Heart right ventricle (tissue), 16 donors: ENCODE data around the gene SYCP2. TPM values are rescaled to one million over a fixed set of nuclear protein-coding genes. Genes with fewer than 3 reads are reported as not detected.

Experiments
- ATAC-seq, 8 donors: fragments of 200-7000 bp; cut with Tn5 transposase; one replicate each; pipeline ENCODE4 v1.9.1; 2020; ENCODE audit warnings: mild to moderate bottlenecking in 8 of 8, moderate library complexity in 8 of 8, moderate number of reproducible peaks in 1 of 8
- DNase-seq, 2 donors: peaks; one replicate each; pipeline ENCODE4 v3.0.0-alpha.2; 2020
- H3K27ac ChIP-seq, 10 donors: fragments of 200-600 bp; sonication (generic) in 2 of 10; one replicate each; pipeline versions ENCODE4 v1.5.0 to v1.8.0; 2020 to 2022; ENCODE audit warnings: mild to moderate bottlenecking in 3 of 10
- H3K27me3 ChIP-seq, 7 donors: fragments of 200-600 bp; one replicate each; pipeline ENCODE4 v1.8.0; 2021 to 2022; ENCODE audit warnings: mild to moderate bottlenecking in 2 of 7
- H3K36me3 ChIP-seq, 9 donors: fragments of 200-600 bp; sonication (generic) in 1 of 9; one replicate each; pipeline versions ENCODE4 v1.5.0 to v1.8.0; 2020 to 2022; ENCODE audit warnings: mild to moderate bottlenecking in 2 of 9
- H3K4me1 ChIP-seq, 9 donors: fragments of 200-600 bp; sonication (generic) in 1 of 9; one replicate each; pipeline versions ENCODE4 v1.5.0 to v1.8.0; 2020 to 2022; ENCODE audit warnings: mild to moderate bottlenecking in 4 of 9
- H3K4me3 ChIP-seq, 10 donors: fragments of 200-600 bp; sonication (generic) in 2 of 10; one replicate each; pipeline versions ENCODE4 v1.5.0 to v1.8.0; 2020 to 2022; ENCODE audit warnings: mild to moderate bottlenecking in 7 of 10, moderate library complexity in 2 of 10
- H3K9me3 ChIP-seq, 11 donors: fragments of 200-600 bp in 10 of 11; sonication (generic) in 2 of 11; one replicate each; pipeline versions ENCODE4 v1.5.0 to v1.8.0; 2013 to 2022; ENCODE audit warnings: mild to moderate bottlenecking in 2 of 11, control low read depth in 1 of 11, moderate library complexity in 1 of 11
- CTCF ChIP-seq, 9 donors: fragments of 200-600 bp; sonication (generic) in 2 of 9; IDR thresholded peaks; one replicate each; pipeline versions ENCODE4 v1.5.0 to v1.8.0; 2021 to 2022; ENCODE audit warnings: antibody characterized with exemption in 9 of 9, mild to moderate bottlenecking in 5 of 9, moderate library complexity in 1 of 9
- WGBS, 2 donors: extraction: QIAGEN DNeasy Blood & Tissue Kit; methylation state at CpG; one replicate each; pipeline ENCODE4 v1.1.7; 2013; ENCODE audit warnings: inconsistent platforms in 1 of 2; 5-methylcytosine and 5-hydroxymethylcytosine counted together
- intact Hi-C, 10 donors: fragments of 100-400 bp; cut with DNase I; formaldehyde crosslinking; loops; one replicate each; pipeline versions ENCODE4 v1.11.1 to v1.14.2; 2022
- polyA plus RNA-seq, 2 donors: library from polyadenylated mRNA; stranded (reverse); fragments of 200-250 nt; gene quantifications; one replicate each; pipeline ENCODE4 v1.2.3, GENCODE V29; 2013
- total RNA-seq, 10 donors: library from RNA; stranded (reverse); fragmentation: NEBNext Ultra II Directional in 3 of 10; extraction: Animal tissue kit (Norgen Biotek cat#: 25700) in 3 of 10; gene quantifications; one replicate each; pipeline versions ENCODE4 v1.2.1 to v1.2.4, GENCODE V29; 2021 to 2023
- donor health status: Arrhythmogenic right ventricular cardiomyopathy.
- donor health status: ischemic (EF 13 %, LVEDD 7.1; RV severe dilation, severe dysfunction).
- donor health status: healthy with polysubstance abuse.
- donor health status: DM: no; HTN: yes; CAD: no.
- donor health status: DM: no; HTN: no; CAD: no.
- donor health status: ischemic (EF 25% LVEDD 6.9; RV normal size, moderate dysfunction).
- donor health status: ischemic (EF 25% LVEDD 5.7; RV mildly dilated, moderate dysfunction).
- donor health status: healthy.
- donor health status: DM: yes; HTN: yes; CAD: no.
- donor health status: Ischemic cardiomyopathy.
- donor health status: ischemic (EF 35%, LVEDD 5.7; RV mildly dilated, moderate dysfunction).
- donor health status: nonischemic (EF 11% LVEDD 7.7; RV severe dilation, severe dysfunction).
- donor health status: DM: yes; HTN: yes; CAD: no.
- donor health status: PGD.
- donor health status: ischemic (EF 29% LVEDD 5.4; RV normal size, mild dysfunction).
- donor health status: nonischemic (EF 23%, LVEDD 6.1; RV moderate dilation, normal function).

SYCP2 gene
- total and polyA plus RNA-seq, 12 donors = 0.45 to 7.5 (median 0.93) TPM

GRCh38 chr20:59850018-59850641 is 83.3 kb downstream of the SYCP2 start:
- no peaks in the 10 kb centered on the region for H3K27me3 ChIP-seq
- H3K4me3 ChIP-seq = no peak overlapping the region
- H3K36me3 ChIP-seq = no peaks in the 10 kb centered on the region
- 68 to 69% methylated on average over 7 of the region's 7 CpGs for WGBS, 2 donors
- peak; percentile 48 to 78 (median 71) for TF ChIP-seq CTCF (IDR thresholded peaks at IDR 0.05)
- DNase-seq = no peak
- peak in 1 of 8 donors; percentile 39 for ATAC-seq
- H3K9me3 ChIP-seq = no peaks in the 10 kb centered on the region
- intact Hi-C loops = loop anchor here in 8 of 10 donors (1.0 to 10.0 kb wide), 5 partner anchors 67 to 275 kb away; no protein-coding TSS in a partner anchor
- no peak overlapping the region for H3K27ac ChIP-seq
- H3K4me1 ChIP-seq = no peaks in the 10 kb centered on the region

- ATAC-seq = peak in 1 of 8 donors; percentile 63
- WGBS, 2 donors = 60 to 65% methylated on average over 2 of the region's 2 CpGs
- intact Hi-C loops = loop anchor here in 3 of 10 donors (2.0 to 10.0 kb wide), 3 partner anchors 65 to 273 kb away; no protein-coding TSS in a partner anchor
- no peaks in the 10 kb centered on the region for H3K4me1 ChIP-seq
- no peak overlapping the region for H3K4me3 ChIP-seq
- no peak for DNase-seq
- no peak for TF ChIP-seq CTCF (IDR thresholded peaks at IDR 0.05)
- no peaks in the 10 kb centered on the region for H3K27me3 ChIP-seq
- H3K36me3 ChIP-seq = no peaks in the 10 kb centered on the region
- H3K9me3 ChIP-seq = no peaks in the 10 kb centered on the region
- H3K27ac ChIP-seq = no peak overlapping the region
Measured at GRCh38 chr20:59848182-59848581, 85.3 kb downstream of the SYCP2 start.

- Histone ChIP-seq H3K9me3 (no peaks in the 10 kb centered on the region), H3K27ac (no peak overlapping the region), H3K36me3 (no peaks in the 10 kb centered on the region), H3K4me1 (peaks cover 0 to 3% (median 0%) of the 10 kb centered on the region in 9 donors), H3K27me3 (no peaks in the 10 kb centered on the region), H3K4me3 (no peak overlapping the region)
- no peak for TF ChIP-seq CTCF (IDR thresholded peaks at IDR 0.05)
- 95 to 96% methylated on average over 3 of the region's 3 CpGs for WGBS, 2 donors
- intact Hi-C loops = loop anchor here in 2 of 10 donors (5.0 to 10.0 kb wide), 2 partner anchors 63 to 271 kb away; no protein-coding TSS in a partner anchor
- no peak for ATAC-seq
- DNase-seq = no peak
Measured at GRCh38 chr20:59845472-59845871, 88.0 kb downstream of the SYCP2 start.

- H3K27me3 ChIP-seq = peaks cover 0 to 7% (median 0%) of the 10 kb centered on the region in 7 donors
- no peaks in the 10 kb centered on the region for H3K36me3 ChIP-seq
- 33 to 57% methylated on average over 5 of the region's 5 CpGs for WGBS, 2 donors
- H3K4me3 ChIP-seq = peak overlapping the region in 5 of 10 donors; percentile 4 to 22 (median 8)
- DNase-seq = no peak
- peaks cover 3 to 53% (median 28%) of the 10 kb centered on the region in 9 donors for H3K4me1 ChIP-seq
- no peak for TF ChIP-seq CTCF (IDR thresholded peaks at IDR 0.05)
- peak overlapping the region in 6 of 10 donors; percentile 51 to 81 (median 66) for H3K27ac ChIP-seq
- peak; percentile 21 to 83 (median 74) for ATAC-seq
- no peaks in the 10 kb centered on the region for H3K9me3 ChIP-seq
- intact Hi-C loops = loop anchor here in 2 of 10 donors (10.0 kb wide), 2 partner anchors 55 to 255 kb away; no protein-coding TSS in a partner anchor
Measured at GRCh38 chr20:59839400-59839799, 94.0 kb downstream of the SYCP2 start.
